GM18511 (cell line): ENCODE data around the gene PEX12.
"Not testable (repeated sequence)": the region's sequence is repeated elsewhere in the genome, so short reads cannot be mapped to it uniquely, and the experiment has no call there.

ENCODE experiments used
- ATAC-seq: cut with Tn5 transposase; IDR thresholded peaks from one replicate; pipeline ENCODE4 v1.9.1; 2021; ENCODE audit warnings: mild to moderate bottlenecking, moderate library complexity; ENCODE audit not compliant: unreplicated experiment

The PEX12 gene

GRCh38 chr17:35537601-35538141, 40.7 kb downstream of the PEX12 start, which contains the start of gene SLFN12L:
Gene SLFN12L, minus strand, starts transcription at chr17:35537678. Its CDS starts 15,314 bp downstream, at chr17:35522364.
- no peak for ATAC-seq

- ATAC-seq, result no peak
These were observed 41.7 kb downstream of the PEX12 start for GRCh38 chr17:35536664-35537171.

- ATAC-seq, result not testable (repeated sequence)
These were observed 43.0 kb downstream of the PEX12 start for GRCh38 chr17:35535406-35535805.

- no peak for ATAC-seq
These were observed 43.7 kb downstream of the PEX12 start for GRCh38 chr17:35534576-35535093.

DNA sequence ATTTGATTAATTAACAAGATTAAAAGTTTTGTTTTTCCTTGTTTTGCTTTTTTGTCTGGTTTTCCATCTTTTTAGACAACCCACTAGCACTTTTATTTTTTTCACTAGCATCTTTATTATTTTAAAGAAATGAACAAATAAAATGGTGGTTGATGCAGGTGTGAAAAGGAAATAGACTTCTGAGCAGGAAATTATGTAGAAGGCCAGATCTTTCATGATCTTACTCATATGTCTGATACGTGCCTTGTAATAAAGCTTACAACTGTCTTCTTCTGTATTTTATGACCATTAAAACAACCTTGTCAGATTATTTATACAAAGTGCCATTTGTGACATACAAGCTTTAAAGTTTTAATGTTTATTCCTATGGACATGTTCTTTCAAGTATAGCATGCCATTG, 47.2 kb downstream of the PEX12 start:
- ATAC-seq, result no peak

- no peak for ATAC-seq
These were observed 48.5 kb downstream of the PEX12 start for GRCh38 chr17:35529866-35530265.

DNA sequence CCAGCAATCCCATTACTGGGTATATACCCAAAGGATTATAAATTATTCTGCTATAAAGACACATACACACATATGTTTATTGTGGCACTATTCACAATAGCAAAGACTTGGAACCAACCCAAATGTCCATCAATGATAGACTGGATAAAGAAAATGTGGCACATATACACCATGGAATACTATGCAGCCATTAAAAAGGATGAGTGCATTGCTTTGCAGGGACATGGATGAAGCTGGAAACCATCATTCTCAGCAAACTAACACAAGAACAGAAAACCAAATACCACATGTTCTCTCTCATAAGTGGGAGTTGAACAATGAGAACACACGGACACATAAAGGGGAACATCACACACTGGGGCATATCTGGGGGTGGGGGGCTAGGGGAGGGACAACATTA, 49.0 kb downstream of the PEX12 start:
- ATAC-seq, result not testable (repeated sequence)
